Left kidney (tissue), 2 donors: ENCODE measurements around the gene ATL1. TPM values are rescaled to one million over a fixed set of nuclear protein-coding genes. Genes with fewer than 3 reads are reported as not detected.
"Not testable (repeated sequence)": the region's sequence is repeated elsewhere in the genome, so short reads cannot be mapped to it uniquely, and the experiment has no call there.

ENCODE experiments used
- DNase-seq: peaks from one replicate; pipeline ENCODE4 v3.0.0-alpha.2; 2013
- polyA plus RNA-seq: library from polyadenylated mRNA; unstranded; fragments of 120-200 nt; gene quantifications from one replicate; pipeline ENCODE4 v1.2.1, GENCODE V29; 2013; ENCODE audit not compliant: insufficient read length

Gene ATL1
- polyA plus RNA-seq, 1 donor, result 8.4 TPM

DNA sequence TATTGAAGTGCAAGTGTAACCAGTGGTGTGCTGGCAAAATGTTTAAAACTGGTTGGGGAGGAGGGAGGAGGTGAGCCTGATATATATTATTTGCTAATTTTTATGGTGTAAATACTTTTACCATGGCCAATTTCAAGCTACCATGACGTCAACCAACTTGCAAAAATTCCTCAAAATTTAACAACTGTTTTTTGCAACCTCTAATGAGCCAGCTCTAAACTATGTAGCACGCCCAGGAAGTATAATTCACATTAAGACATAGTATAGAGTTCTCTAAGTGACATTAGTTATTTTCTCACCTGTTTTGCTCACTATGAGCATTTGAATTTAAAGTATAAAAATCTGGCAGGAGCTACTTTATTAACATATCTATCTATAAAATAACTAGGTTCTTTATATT, 41.4 kb downstream of the ATL1 start:
- no peak for DNase-seq

DNA sequence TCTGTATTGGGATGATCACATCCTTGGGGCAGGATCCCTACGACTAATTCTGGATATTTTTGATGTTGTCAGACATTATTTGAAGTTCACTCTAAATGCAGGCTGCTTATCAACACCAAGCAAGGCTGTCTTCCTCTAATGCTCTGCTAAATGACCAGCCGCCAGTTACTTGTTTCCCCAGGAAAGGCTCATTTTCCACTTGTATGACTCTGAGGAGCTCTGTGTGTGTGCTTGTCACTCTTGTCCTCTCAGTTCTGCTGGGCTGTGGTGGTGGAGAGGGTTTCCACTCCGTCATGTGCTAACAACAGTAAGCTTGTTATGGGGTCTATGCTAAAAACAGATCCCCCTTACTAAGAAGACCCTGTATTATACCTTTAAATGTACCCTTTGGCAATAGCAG, 42.1 kb downstream of the ATL1 start:
- DNase-seq, result no peak

DNA sequence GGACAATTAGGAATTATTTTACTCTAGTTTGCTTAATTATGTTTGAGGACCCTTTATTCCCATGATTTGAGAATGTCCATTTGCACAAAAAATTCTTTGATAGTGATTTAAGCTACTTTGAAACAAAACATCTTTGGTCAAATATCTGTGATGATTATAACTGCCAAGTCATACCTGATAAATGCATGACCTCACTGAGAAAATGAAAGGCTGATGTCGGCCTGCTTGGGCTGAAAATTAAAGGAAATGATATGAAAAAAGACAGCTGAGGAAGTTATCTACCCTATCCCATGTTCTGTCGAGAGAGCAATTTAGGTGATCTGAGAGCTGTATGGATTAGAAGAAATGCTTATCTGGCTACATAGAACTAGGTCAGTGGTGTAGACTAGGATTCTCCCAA, 43.6 kb downstream of the ATL1 start:
- DNase-seq, result no peak

DNA sequence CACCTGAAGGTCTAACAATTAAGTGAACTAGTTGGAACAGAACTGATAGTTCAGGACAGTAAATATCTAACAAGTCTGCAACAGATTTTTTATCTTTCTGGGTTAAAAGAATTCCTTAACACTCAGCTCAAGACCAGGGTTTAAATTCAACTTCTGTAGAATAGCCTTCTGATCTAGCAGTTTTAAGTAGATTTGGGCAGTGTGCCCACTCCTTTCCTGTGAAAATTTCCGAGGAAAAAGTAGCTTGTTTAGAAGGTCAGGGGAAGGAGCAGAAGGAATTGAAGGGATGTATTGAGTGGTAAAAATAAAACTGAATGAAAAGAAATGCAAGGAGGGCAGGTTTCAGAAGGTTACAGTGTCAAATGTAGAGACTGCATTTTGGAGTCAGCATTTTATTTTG, 45.8 kb downstream of the ATL1 start:
- DNase-seq, result no peak

- no peak for DNase-seq
Observed at GRCh38 chr14:50606468-50606867, 46.5 kb downstream of the ATL1 start.

- DNase-seq, result no peak
Observed at GRCh38 chr14:50607181-50607580, 47.2 kb downstream of the ATL1 start.

GRCh38 chr14:50607761-50608160, 47.8 kb downstream of the ATL1 start:
- no peak for DNase-seq

GRCh38 chr14:50608302-50608851, 48.4 kb downstream of the ATL1 start:
- DNase-seq, result no peak

DNA sequence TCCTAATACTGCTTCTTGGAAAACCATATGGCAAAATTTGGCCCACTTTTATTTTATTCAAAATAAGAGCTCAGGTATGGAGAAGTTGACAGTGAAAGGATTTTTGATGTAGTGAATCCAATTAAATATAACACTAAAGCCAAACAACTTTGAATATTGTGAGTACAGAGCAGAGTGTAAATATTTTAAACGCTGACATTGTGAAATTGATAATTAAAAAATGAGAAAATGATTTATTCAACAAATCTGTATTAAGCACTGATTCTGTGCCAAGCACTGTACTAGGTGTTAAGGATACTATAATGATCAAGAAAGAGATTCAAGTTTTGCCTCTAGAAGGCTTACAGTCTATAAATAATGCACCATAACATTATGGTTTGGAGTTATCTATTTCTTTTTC, 50.5 kb downstream of the ATL1 start:
- DNase-seq, result no peak

GRCh38 chr14:50612806-50613205, 52.9 kb downstream of the ATL1 start:
- no peak for DNase-seq

DNA sequence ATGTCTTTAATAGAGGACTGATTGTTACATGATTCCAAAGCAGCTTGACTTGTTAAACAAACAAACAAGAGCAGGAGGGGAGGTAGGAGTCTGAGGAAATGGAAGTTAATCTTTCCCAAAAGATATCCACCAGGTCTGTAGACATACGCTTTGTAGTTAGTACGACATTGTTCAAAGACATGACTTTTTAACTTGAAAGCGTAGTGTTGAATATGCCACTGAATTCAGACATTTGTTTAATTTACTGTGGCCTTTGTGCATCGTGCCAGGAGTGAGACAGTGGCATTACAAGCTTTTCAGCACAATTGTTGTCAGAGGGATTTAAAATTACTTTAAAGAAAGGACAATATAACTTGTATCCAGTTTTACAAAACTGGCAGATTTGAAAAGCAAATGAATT, 55.1 kb downstream of the ATL1 start:
- DNase-seq, result no peak

- no peak for DNase-seq
Observed at GRCh38 chr14:50615552-50615951, 55.6 kb downstream of the ATL1 start.

DNA sequence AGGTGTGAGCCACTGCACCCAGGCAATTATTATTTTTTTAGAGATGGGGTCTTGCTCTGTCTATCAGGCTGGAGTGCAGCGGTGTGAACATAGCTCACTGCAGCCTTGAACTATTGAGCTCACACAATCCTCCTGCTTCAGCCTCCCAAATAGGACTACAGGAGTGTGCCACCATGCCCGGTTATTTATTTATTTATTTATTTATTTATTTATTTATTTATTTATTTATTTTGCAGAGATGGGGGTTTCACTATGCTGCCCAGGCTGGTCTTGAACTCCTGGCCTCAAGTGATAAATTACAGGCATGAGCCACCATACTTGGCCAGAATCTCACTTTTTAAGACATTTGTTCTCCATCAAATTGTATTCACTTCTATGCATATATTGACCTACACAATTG, 56.3 kb downstream of the ATL1 start:
- no peak for DNase-seq

DNA sequence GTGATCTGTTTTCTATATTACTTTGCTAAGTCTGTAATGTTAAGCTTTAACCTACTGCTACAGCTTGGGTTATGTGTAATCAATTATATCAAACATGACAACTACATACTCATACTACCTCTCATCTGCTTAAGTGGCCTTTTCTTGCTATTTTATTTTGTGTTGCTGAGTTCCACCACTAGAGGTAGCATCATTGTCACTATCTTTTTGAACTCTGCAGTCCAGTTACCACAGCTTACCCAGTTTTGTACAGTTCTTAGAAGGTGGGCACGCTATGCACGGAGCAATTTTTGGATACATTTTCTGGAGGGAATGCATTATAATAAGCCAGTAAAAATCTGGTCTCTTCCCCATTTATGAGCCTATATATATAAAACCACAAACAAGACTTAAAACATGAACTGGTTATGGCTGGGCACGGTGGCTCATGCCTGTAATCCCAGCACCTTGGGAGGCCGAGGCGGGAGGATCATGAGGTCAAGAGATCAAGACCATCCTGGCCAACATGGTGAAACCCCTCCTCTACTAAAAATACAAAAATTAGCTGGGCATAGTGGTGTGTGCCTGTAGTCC, 59.7 kb downstream of the ATL1 start:
- DNase-seq, result peak; percentile 19

DNA sequence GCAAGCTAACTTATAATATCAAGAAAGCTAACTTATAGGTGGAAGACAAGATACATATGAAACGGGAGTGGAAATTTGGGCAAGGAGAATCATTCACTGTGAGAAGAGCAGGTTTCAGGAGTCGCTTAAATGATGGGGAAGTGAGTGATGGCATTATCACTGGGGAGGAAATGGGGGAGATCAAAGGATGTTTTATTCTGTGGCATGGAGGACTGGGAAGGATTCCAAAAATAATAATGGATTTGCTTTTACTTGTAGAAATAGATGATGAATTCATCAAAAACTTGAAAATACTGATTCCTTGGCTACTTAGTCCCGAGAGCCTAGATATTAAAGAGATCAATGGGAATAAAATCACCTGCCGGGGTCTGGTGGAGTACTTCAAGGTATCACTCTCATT, 60.4 kb downstream of the ATL1 start:
- no peak for DNase-seq

- DNase-seq, result no peak
Observed at GRCh38 chr14:50622978-50623377, 63.0 kb downstream of the ATL1 start.

DNA sequence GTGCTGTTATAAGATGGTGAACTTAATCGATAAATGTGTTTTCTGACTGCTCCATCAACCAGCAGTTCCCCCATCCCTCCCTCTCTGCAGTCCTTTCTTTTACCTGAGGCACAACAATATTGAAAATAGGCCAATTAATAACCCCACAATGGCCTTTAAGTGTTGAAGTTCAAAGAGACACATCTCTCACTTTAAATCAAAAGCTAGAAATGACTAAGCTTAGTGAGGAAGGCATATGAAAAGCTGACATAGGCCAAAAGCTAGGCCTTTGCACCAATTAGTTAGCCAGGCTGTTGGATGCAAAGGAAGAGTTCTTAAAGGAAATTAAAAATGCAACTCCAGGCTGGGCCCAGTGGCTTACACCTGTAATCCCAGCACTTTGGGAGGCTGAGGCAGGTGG, 64.5 kb downstream of the ATL1 start:
- no peak for DNase-seq

DNA sequence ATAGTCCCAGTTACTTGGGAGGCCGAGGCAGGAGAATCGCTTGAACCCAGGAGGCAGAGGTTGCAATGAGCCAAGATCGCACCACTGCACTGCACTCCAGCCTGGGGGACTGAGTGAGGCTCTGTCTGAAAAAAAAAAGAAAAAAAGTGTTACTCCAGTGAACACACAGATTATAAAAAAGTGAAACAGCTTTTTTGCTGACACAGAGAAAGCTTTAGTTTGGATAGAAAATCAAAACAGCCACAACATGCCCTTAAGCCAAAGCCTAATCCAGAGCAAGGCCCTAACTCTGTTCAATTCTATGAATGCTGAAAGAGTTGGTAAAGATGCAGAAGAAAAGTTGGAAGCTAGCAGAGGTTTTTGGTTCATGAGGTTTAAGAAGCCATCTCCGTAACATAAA, 65.0 kb downstream of the ATL1 start:
- DNase-seq, result not testable (repeated sequence)

DNA sequence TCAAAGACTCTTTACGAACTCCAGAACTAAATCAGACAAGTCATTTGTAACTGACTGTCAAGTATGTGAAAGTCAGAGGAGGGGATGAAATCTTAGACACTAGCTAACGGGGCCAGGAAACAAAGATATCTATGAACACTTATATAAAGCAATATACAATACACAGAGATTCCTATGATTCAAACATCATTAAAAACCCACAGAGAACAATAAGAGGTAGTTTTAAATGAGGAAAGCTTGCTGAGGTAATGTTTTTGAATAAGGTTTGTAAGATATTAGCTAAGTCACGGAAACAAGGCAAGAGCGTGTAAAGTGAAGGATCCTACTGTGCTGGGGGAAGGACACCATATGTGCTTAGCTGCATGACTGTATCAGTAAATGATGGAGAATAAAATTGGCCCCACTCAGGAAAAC, 71.5 kb downstream of the ATL1 start:
- DNase-seq, result no peak

- no peak for DNase-seq
Observed at GRCh38 chr14:50633954-50634353, 74.0 kb downstream of the ATL1 start.

DNA sequence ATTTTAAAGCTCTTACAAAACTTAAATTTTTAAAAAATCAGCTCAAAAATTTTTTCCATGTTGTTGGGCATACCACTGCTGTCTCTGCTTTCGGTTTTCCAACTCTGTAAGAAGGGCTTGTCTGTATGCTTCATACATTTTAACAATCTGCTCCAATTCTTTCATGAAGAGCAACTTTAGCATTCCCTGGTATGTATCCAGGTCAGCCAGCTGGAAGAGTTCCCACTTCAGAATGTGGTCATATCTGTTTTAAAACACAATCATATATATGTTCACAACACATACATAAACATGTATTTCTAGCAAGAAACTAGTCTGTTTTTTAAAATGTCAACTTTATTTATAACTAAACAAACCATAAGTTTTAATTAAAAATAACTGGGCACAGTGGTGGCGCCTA, 75.2 kb downstream of the ATL1 start:
- DNase-seq, result no peak

DNA sequence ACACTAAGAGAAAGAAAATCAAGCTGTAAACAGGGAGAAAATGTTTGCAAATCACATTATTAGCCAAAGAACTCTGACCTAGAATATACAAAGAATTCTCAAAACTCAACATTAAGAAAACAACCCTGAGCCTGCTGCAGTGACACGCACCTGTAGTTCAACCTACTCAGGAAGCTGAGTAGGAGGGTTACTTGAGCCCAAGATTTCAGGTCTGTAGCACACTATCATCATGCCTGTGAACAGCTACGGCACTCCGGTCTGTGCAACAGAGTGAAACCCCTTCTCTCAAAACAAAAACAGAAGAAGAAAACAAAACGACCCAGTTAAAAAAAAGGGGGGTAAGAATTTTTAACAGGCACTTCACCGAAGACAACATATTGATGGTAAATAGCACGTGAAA, 87.3 kb downstream of the ATL1 start:
- no peak for DNase-seq

DNA sequence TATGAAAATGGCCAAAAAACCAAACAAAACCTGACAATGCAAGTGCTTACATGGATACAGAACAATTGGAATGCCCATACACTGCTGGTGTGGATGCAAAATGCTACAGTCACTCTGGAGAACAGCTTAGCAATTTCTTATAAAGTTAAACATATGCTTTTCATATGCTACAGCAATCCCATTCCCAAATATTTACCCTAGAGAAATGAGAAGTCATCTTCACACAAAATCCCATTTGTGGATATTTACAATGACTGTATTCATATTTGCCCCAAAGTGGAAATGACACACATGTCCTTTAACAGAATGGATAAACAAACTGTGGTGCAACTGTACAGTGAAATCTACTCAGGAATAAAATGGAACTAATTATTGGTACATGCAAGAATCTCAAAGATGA, 87.8 kb downstream of the ATL1 start:
- DNase-seq, result no peak

GRCh38 chr14:50649691-50650090, 89.7 kb downstream of the ATL1 start:
- no peak for DNase-seq

- DNase-seq, result no peak
Observed at GRCh38 chr14:50656776-50657175, 96.8 kb downstream of the ATL1 start.
